ENCODE measurements around the gene STRC.
"Not testable (repeated sequence)": the region's sequence is repeated elsewhere in the genome, so short reads cannot be mapped to it uniquely, and the experiment has no call there.

DNA sequence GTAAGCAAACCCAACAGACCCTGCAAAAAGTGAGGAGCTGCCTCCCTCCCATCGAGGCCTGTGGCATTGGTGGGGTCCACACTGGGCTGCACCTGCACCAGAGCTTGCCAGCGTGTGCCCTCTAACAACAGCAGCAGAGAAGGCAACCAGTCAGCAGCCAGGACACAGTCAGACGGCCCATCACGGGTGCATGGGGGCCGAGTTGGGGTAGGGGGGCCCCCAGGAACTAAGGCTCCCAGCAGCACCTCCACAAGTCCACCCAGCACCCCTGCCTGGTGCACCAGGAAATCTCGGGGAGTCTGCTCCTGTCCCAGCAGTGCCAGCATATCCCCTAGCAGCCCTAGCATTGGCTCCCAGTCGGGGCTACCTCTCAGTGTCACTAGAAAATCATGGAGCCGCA lies 850 bp downstream of the STRC start:
- TF ChIP-seq, protein P1, sequence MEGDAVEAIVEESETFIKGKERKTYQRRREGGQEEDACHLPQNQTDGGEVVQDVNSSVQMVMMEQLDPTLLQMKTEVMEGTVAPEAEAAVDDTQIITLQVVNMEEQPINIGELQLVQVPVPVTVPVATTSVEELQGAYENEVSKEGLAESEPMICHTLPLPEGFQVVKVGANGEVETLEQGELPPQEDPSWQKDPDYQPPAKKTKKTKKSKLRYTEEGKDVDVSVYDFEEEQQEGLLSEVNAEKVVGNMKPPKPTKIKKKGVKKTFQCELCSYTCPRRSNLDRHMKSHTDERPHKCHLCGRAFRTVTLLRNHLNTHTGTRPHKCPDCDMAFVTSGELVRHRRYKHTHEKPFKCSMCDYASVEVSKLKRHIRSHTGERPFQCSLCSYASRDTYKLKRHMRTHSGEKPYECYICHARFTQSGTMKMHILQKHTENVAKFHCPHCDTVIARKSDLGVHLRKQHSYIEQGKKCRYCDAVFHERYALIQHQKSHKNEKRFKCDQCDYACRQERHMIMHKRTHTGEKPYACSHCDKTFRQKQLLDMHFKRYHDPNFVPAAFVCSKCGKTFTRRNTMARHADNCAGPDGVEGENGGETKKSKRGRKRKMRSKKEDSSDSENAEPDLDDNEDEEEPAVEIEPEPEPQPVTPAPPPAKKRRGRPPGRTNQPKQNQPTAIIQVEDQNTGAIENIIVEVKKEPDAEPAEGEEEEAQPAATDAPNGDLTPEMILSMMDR (IDR thresholded peaks at IDR 0.05) = not testable (repeated sequence)
- TF ChIP-seq EZH2 (IDR thresholded peaks at IDR 0.05; ENCODE audit: borderline replicate concordance, insufficient read depth, low read depth, low read length, poor library complexity, severe bottlenecking) = not testable (repeated sequence)
